Measurements from ENCODE around the gene DMPK.
A peak's percentile ranks its signal among the peaks of the same experiment; 100 is the strongest.

Gene DMPK, protein sequence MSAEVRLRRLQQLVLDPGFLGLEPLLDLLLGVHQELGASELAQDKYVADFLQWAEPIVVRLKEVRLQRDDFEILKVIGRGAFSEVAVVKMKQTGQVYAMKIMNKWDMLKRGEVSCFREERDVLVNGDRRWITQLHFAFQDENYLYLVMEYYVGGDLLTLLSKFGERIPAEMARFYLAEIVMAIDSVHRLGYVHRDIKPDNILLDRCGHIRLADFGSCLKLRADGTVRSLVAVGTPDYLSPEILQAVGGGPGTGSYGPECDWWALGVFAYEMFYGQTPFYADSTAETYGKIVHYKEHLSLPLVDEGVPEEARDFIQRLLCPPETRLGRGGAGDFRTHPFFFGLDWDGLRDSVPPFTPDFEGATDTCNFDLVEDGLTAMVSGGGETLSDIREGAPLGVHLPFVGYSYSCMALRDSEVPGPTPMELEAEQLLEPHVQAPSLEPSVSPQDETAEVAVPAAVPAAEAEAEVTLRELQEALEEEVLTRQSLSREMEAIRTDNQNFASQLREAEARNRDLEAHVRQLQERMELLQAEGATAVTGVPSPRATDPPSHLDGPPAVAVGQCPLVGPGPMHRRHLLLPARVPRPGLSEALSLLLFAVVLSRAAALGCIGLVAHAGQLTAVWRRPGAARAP

DNA sequence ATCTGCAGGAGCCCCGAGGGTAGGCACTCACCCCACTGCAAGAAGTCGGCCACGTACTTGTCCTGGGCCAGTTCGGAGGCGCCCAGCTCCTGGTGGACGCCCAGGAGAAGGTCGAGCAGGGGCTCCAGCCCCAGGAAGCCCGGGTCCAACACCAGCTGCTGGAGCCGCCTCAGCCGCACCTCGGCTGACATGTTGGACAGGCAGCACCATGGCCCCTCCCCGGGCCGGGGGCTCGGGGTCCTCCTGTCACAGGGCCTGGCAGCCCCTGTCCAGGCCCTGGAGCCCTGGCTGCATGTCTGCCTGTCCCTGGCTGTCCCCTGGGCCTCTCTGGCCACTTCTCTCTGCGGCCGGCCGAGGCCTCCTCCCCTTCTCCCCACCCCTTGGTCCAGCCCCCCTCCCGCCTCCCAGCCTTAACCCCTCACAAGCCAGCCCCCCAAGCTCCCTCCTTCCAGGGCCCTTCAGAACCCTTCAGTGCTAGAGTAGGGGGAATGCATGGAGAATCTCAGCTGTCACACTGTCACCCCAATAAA is at the start of gene DMPK:
Gene DMPK, minus strand, starts transcription at position 329 of the 530 bp plus-strand sequence. Its CDS starts 138 bp downstream, at position 191.
- no peak for DNase-seq (ENCODE audit: low read depth in 2 of 2)

DNA sequence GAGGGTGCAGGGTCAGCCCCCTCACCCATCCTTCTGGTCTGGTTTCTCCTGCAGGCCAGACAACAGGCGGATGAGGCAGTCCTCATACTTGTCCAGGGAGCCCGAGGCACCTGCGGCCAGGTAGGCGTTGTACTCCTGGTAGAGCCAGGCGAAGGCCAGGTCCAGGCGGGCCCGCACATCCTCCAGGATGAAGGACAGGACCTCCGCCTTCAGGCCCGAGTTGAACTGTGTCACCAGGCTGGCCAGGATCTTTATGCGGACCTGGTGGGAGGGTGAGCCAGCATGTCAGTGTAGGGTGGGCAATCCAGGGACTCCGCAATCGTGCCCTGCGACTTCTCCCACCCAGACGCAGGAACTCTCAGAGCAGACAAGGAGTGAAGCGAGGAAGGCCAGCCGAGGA is 46.7 kb upstream of the DMPK start:
- no peak for DNase-seq (ENCODE audit: low read depth in 2 of 2)

DNA sequence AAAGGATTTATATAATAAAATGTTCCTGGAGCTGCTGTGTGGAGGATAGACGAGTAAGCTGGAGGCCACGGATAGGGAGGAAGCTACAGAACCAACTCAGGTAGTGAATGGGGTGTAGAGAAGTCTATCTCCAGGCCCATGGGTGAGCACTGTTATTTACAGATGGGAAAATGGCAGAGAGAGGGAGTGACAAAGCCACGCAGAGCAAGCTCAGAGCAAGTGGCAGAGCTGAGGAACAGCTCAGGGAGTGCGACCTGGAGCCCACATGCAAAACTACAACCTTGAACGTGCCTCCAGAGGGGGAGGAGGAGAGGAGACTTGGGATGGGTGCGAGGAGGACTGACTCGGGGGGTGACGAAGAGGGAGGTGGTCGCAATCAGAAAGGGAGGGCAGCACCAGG is 46.2 kb upstream of the DMPK start:
- no peak for DNase-seq (ENCODE audit: low read depth in 2 of 2)

DNA sequence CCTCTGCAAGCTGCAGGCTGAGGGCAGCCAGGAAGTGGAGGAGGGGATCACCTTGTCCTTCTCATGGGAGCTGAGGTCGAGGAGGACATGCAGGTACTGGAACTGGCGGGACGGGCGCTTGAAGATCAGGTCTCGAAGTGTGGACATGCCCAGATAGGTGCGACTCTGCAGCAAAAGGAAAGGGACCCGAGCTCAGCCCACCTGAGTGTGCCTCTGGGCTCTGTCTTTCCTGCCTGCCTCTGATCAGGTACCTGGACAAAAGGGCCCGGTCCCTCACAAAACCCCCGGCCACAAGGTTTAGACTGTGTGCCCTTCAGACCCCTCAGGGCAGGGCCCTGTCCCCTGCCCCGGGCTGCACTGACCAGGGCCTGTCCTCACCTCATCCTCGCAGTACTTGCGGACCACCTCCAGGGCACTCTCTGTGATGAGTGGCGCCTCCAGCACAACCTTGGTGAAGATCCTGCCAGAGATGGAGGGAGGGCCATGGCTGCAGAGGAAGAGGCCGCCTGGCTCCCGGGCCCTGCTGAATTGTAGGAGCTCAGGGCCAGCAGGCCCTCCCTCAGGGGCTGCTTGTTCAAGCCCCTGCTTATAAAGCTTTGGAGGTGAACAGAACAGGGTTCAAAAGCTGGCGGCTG is 45.3 kb upstream of the DMPK start:
- no peak for DNase-seq (ENCODE audit: low read depth in 2 of 2)

DNA sequence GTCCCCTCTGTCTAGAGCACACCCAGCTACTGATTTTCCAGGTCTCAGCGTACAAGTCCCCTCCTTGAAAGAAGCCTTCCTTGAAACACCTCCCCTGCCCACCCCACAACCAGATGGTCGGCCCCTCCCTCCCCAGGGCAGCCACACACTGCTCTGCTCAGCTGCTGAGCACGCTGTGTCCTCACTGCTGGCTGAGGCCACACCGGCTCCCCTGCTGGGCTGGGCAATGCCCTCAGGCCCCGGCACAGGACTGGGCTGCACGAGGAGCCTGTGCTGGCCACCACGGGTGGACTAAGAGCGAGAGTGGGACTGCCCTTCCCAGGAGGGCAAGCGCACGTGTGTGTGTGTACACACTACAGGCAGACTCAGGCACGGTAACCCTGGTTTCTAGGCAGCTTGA is 44.6 kb upstream of the DMPK start:
- no peak for DNase-seq (ENCODE audit: low read depth in 2 of 2)

DNA sequence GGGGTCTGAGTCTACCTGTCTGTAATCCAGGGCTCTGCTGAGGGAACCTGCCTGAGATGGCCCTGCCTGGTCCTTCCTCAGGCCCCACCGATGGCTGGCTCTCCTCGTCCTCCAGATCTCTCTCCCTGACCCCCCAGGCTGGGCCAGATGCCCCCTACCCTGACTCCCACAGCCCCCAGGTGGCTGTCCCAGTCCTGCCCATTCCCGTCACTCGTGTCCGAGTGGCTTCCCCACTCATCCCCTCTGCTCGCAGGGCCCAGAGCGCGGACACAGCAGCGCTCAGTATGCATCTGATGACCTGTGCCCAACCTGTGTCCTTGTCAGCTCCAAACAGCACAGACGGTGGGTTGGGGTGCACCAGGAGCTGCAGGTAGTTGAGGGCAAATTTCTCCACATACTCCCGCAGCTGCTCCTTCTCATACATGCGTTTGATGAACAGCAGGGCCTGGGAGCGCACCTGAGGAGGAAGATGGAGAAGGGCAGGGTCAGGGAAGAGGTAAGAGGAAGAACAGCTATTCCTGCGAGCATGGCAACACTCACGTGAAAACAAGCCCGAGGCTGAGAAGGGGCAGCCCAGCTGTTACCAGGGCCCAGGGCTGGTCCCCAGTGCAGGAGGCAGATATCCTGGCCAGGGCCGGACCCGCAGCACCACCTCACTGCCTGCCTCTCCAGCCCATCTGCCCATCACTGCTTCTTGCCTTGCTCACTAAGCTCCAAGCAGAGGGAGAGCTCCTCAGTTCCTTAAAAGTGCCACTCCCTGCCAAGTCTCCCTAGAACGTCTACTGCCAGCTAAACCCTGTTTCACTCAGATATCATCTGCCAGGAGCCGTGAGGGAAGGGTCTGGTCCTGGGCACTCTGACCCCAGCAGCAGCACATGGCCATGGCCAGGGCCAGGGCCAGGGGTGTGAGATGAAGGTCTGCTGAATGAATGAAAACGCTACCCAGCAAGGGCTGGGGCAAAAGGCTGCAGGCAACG is 43.9 kb upstream of the DMPK start:
- no peak for DNase-seq (ENCODE audit: low read depth in 2 of 2)

DNA sequence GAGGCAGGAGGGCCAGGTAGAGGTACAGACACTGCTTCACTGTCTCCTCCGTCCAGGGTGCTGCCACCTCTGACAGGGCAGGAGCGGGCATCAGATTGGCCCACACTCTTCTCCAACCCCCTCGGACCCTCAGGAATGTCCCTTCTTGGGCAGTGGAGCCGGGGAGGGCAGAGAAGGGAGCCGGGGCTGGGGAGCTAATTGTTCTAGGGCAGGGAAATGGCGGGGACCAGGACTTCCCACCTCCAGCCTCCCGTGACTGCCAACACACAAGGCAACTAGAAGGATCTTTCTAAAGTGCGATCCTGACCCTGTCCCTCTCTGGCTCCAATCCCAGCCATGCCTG is 42.9 kb upstream of the DMPK start:
- DNase-seq (ENCODE audit: low read depth in 2 of 2) = no peak

DNA sequence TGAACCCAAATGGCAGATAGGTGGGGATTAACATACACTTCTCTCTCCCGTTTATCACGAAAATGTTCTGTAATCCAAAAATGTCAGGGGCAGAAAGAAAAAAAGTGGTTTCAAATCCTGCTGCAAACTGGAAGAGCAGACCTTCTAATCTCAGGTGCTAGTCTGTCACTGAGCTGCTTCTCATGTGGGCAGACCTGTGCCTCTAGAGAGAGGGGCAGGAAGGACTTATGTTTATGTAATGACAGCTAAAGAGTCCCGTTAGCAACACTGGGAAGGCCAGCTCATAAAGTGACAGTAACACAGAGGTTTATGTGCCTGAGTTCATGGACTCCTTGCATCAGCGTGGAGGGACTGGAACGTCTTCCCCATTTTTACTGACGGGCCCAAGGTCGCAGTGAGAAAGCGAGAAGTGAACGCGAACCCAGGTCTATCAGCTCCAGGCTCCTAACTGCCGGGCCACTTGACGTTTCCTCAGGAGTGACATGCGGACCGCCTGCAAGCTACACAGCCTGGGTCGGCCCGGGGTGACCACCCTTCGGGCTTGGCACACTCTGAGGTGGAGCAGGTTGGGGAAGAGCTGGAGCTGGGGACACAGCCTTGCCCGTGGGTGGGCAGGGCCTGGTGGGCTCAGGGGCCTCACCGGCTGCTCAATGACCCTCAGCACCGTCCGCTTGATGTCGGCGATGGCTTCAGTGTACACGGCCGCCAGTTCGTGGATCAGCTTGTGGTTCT is 42.4 kb upstream of the DMPK start:
- DNase-seq (ENCODE audit: low read depth in 2 of 2) = no peak

DNA sequence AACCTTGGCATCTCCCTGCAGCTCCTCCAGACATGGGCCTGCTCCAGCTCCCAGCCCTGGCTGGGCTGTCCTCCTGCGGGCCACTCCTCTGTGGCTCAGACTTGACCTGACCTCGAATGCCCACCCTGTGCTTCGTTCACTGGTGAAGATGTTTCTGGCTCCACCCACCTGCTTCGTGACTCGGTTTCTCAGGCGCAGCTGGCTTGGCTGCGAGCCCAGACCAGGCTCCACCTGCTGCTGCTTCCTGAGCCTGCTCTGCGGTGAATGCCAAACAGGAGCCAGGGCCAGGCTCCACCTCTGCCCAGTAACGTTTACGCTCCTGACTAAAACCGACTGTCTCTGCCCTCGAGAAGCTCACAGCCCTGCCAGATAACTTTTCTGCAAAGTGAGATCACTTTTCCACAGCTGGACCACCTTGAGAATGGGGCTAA is 41.8 kb upstream of the DMPK start:
- no peak for DNase-seq (ENCODE audit: low read depth in 2 of 2)

DNA sequence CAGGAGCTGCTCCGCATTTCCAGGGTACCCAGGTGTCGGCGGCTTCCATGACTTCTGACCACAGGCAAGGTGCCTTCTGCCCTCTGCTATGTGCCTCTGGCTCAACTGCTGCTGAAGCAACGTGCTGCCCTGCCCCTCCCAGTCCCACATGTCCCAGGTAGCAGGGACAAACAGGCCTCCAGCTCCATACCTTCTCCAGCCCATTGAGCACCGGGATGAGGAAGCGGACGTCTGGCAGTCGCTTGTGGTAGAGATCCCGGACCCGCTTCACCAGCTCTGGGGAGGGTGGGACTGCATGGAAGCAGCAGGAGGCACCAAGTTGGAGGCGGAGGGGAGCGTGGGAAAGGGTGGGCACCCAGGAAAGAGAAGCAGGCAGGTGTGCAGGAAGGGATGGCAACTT is 40.9 kb upstream of the DMPK start:
- DNase-seq (ENCODE audit: low read depth in 2 of 2) = no peak

DNA sequence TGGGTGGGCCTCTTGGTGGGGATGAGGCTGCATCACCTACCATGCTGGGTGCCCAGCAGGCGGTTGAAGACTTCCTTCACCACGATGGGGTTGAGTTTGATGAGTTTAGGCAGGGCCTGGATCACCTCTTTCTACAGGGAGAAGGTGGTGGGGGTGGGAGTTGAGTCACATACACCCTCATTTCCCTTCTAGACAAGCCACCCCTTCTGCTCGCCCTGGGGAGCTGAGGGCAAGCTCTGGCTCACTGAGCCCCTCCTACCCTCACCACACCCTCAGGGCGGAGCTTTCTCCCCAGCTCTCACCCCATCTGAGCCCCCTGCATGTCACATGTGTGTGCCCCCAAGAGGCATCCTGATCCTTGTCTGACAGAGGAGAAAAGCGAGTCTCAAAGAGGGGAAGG is 40.4 kb upstream of the DMPK start:
- no peak for DNase-seq (ENCODE audit: low read depth in 2 of 2)

DNA sequence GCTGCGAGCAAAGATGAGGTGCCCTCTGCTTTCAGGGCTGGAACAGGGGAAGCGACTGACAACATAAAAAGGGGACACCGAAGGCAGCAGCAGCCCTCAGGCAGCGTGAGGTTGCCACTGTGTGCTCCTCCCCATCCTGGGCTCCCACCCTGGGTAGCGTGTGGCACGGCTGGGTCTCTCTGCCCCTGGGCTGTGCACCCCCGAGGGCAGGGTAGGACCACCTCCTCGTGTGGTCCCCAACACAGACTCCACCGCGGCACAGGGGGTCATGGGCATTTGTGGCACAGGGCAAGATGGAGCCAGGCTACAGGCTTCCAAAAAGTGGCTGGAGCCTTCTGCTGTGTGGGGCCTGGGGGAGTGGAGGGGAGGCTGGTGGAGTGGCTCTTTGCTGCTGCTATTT is 39.3 kb upstream of the DMPK start:
- no peak for DNase-seq (ENCODE audit: low read depth in 2 of 2)

DNA sequence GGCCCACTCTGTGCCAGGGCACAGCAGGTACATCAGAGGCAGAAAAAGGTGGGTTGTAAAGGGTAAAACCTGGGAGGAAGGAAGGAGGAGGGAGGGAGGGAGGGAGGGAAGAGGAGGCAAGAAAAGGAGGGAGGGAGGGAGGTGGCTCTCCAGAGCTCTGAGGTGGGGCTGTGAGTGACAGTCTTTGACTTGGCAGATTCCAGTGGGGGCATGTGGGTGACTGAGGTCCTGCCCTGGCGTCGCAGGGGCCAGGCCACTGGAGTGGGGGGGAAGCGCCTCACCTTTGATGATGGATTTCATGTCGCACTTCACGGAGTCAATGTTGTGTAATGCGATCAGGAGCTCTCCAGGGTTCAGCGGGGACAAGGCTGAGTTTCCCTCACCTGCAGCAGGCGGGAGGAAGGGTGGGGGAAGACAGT is 38.8 kb upstream of the DMPK start:
- no peak for DNase-seq (ENCODE audit: low read depth in 2 of 2)

DNA sequence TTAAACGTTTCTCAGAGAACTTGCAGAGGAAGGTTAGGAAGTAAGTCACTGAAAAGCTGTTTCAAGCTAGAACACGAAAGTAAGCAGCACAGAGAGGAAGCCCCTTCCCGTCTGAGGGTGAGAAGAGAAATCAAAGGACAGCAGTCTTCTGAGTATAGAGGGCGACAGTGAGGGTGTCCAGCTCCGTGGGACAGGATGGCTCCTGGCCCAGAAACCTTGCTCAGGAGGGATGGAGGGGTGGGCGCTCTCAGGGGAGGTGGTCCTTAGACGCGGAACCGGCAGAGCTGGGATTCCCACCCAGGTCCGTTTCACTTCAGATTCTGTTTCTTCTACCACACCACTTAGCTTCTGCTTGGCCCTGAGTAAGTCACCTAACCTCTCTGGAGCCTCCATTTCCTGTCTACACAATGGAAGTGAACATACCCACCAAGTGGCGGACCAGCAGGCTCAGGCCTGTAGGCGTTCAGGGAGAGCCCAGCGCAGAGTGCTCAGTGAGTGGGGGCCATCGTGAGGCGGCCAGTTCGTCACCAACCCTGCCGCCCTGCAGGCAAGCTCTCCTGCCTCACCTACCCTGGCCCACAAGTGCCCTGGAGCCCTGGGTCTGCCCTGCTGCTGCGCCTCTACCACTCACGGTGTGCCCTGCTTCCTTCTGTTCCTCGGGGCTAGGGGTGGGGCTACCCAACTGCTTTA is 38.3 kb upstream of the DMPK start:
- no peak for DNase-seq (ENCODE audit: low read depth in 2 of 2)

DNA sequence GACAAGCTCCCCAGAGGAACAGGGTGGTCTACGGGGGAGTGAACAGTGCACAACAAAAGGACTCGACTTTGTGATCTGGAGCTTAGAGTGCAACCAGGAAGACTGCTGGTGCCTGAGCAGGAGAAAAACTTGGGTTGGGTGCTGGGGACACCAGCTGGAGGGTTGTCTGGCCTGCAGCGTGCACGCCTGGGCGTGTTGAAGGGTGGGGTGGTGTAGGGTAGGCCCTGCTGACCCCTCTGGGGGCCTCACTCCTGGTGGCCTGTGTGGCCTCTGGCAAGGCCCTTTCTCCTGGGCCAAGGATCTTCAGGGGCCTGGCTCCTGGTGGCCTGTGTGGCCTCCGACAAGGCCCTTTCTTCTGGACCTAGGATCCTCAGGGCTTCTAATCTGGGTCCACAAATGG is 37.5 kb upstream of the DMPK start:
- DNase-seq (ENCODE audit: low read depth in 2 of 2) = no peak

DNA sequence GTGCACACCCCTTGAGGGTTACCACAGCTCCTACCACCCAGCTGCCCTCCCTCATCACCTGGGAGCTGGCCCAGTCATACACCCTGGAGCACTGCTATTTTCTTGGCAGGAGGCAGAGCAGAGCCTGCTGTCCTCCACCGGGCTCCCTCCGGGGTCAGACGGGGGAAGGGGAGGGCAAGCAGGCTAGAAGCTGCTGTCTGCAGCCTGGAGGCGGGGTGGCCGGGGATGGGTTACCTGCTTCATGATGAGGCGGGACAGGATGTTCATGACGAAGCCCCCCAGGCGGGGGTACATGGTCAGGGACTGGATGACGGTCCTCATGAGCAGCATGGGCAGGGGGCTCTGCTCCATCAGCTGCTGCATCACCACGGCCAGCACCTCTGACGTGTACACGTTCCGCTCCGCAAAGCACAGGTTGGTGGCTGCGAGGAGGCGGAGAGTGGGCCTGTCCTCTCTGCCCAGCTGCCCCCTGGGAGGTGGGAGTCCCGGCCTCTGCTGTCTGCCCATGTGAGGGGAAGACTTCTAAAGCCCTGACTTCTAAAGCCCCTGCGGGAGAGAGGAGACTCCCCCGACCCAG is 35.5 kb upstream of the DMPK start:
- no peak for DNase-seq (ENCODE audit: low read depth in 2 of 2)

DNA sequence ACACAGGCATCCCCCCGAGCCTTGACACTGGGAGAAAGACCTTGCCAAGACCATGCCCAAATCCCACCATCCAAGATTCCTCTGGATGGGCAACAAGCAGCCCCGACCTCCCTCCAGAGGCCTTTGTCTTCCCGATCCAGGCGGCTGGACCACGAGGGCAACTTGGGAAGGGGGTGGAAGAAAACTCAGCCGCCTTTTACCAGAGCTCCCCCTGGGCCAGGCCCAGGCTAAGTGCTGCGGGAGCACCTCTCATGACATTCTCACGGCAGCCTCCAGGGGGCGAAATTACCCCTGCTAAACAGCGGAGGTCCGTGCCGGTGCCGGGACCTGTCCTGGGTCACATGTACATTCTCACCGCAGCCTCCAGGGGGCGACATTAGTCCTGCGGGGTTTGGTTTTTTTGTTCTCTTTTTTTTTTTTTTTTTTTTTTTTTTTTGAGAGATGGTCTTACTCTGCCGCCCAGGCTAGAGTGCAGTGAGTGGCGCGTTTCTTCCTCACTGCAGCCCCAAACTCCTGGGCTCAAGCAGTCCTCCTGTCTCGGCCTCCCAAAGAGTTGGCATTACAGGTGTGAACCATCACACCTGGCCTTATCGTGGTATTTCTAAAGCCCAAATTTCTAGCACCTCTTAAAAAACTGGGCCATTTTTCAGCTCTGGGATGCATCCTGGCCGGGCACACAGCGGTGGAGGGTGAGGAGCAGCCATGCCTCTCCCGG is 34.9 kb upstream of the DMPK start:
- DNase-seq (ENCODE audit: low read depth in 2 of 2) = peak; percentile 88 to 96

DNA sequence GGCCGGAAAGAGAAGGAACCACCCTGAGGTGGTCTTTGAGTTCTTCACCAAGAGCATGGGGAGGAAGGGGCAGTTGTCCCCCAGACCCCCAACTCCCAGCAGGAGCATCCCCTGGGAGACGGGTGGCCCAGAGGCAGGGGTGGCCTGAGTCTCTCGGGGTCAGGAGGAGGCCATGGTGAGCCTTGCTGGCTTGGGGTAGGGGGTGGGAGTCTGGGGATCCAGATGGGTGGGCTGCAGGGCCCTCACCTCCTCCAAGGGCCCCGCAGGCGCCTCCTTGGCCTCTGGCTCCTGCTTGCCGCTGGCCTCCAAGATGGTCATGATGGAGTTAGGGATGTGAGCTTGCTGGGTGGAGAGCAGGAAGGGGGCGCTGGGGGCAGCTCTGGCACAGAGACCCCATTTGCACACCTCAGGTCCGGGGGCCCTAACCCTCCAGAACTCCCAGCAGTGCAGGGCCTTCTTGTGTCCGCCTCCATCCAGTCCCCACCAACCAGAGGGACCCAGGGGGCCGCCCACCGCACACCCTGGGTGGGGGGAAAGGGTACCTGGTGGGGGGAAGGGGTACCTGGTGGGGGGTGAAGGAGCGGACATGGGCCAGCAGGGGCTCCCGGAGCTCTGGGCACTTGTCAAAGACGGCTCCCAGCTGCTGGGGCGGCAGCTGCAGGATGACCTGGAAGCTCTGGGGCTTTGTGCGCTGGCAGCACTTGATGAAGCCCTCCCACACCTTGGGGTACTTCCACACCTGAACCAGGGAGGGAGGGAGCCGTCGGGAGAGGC is 34.1 kb upstream of the DMPK start:
- DNase-seq (ENCODE audit: low read depth in 2 of 2) = no peak
